ENCODE measurements around the gene DHRS7.

DNA sequence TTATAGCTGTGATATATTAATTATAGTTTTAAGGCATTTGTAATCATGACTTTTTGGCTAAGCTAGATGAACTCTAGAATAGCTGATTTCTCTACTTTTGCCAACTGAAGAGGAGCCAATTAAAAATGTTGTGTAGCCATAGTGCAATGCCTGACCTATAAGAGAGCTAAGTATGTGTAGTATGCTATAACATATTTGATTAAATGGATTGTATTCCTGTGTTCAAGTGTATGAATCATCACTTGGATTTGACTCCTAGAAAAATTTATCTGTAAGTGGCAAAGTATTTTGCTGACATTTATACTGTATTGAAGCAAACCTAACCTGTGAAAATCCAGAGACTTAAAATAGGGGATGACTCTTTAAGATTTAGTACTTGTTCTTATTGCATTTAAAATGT is 39.3 kb downstream of the DHRS7 start:
- TF ChIP-seq POLR2A (IDR thresholded peaks at IDR 0.05; ENCODE audit: low read depth, low read length): no peak
- TF ChIP-seq POLR2AphosphoS5 (IDR thresholded peaks at IDR 0.05; ENCODE audit: low read depth, low read length): no peak

Measured in GM12892 (cell line).